SH-SY5Y (cell line): ENCODE data around the gene KIAA2012.

ENCODE experiments used
- GATA2 ChIP-seq: IDR thresholded peaks from 2 replicates; pipeline ENCODE4 v1.6.1; 2011; ENCODE audit warnings: mild to moderate bottlenecking, low read depth, low read length
- GATA3 ChIP-seq: IDR thresholded peaks from 2 replicates; pipeline ENCODE4 v1.6.1; 2011; ENCODE audit warnings: low read depth, mild to moderate bottlenecking, low read length, moderate library complexity

- TF ChIP-seq GATA3 (no peak), GATA2 (no peak)
These were observed at the start of gene KIAA2012 for GRCh38 chr2:202072737-202073401.
